Measurements from ENCODE around the gene IL18. TPM values are rescaled to one million over a fixed set of nuclear protein-coding genes. Genes with fewer than 3 reads are reported as not detected.

Gene IL18
- polyA plus RNA-seq, 1 donor from 2014 or later: not detected

GRCh38 chr11:112103446-112103845 lies 60.4 kb downstream of the IL18 start:
- Histone ChIP-seq H3K9me2 (ENCODE audit: insufficient read depth, low read length) (no peaks in the 10 kb centered on the region), H3F3A (ENCODE audit: insufficient read depth, low read length, poor library complexity, severe bottlenecking) (no peaks in the 10 kb centered on the region), H2AFZ (ENCODE audit: low read depth, low read length) (no peak overlapping the region), H3K36me3 (ENCODE audit: insufficient read depth, low read length) (no peaks in the 10 kb centered on the region), H4K20me1 (ENCODE audit: insufficient read depth) (no peaks in the 10 kb centered on the region), H3K4me3 (ENCODE audit: low read length) (no peak overlapping the region), H3K27ac (ENCODE audit: low read length) (no peak overlapping the region), H3K79me2 (replicated peaks; ENCODE audit: insufficient read depth, low read length) (no peaks in the 10 kb centered on the region), H3K9me3 (ENCODE audit: low read length) (no peaks in the 10 kb centered on the region), H3K9ac (ENCODE audit: low read length) (no peak overlapping the region), H3K4me2 (ENCODE audit: low read length) (no peak overlapping the region), H3K27me3 (ENCODE audit: insufficient read depth, low read depth, low read length) (no peaks in the 10 kb centered on the region)
- TF ChIP-seq EP300 (conservative IDR thresholded peaks at IDR 0.05; ENCODE audit: poor library complexity, severe bottlenecking): no peak

DNA sequence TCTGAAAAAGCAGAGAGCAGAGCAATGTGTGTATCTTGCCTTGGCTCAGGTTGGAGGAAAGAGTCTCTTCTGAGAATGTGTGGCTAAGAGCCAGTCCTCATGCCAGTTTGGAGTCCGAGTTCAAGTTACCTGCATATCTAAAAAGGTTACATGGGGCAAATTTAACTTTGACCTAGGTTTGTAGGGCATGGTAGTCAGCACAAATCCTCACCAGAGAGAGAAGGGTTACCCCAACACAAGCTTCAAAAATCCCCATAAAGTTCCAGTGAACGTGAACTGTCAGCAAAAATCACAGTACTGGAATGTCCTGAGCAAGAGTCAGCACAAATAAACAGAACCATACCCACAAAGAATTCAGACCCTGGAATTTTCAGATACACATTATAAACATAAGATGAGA lies 63.4 kb downstream of the IL18 start:
- Histone ChIP-seq H3K27me3 (ENCODE audit: insufficient read depth, low read depth, low read length) (no peaks in the 10 kb centered on the region), H3K36me3 (ENCODE audit: insufficient read depth, low read length) (no peaks in the 10 kb centered on the region), H3K27ac (ENCODE audit: low read length) (no peak overlapping the region), H3K9ac (ENCODE audit: low read length) (no peak overlapping the region), H2AFZ (ENCODE audit: low read depth, low read length) (no peak overlapping the region), H3F3A (ENCODE audit: insufficient read depth, low read length, poor library complexity, severe bottlenecking) (no peaks in the 10 kb centered on the region), H3K9me3 (ENCODE audit: low read length) (no peaks in the 10 kb centered on the region), H3K9me2 (ENCODE audit: insufficient read depth, low read length) (no peaks in the 10 kb centered on the region), H3K4me2 (ENCODE audit: low read length) (no peak overlapping the region), H3K79me2 (replicated peaks; ENCODE audit: insufficient read depth, low read length) (no peaks in the 10 kb centered on the region), H4K20me1 (ENCODE audit: insufficient read depth) (no peaks in the 10 kb centered on the region), H3K4me3 (ENCODE audit: low read length) (no peak overlapping the region)
- no peak for TF ChIP-seq EZH2 (IDR thresholded peaks at IDR 0.05; ENCODE audit: borderline replicate concordance, insufficient read depth, low read length, poor library complexity, severe bottlenecking)
- no peak for TF ChIP-seq MXI1 (conservative IDR thresholded peaks at IDR 0.05; ENCODE audit: poor library complexity, severe bottlenecking)
- no peak for TF ChIP-seq RAD21 (conservative IDR thresholded peaks at IDR 0.05)
- no peak for TF ChIP-seq TAF1 (IDR thresholded peaks at IDR 0.05; ENCODE audit: low read depth)
- TF ChIP-seq POLR2AphosphoS5 (IDR thresholded peaks at IDR 0.05): no peak
- no peak for TF ChIP-seq EP300 (conservative IDR thresholded peaks at IDR 0.05; ENCODE audit: poor library complexity, severe bottlenecking)
- no peak for TF ChIP-seq SMC3 (conservative IDR thresholded peaks at IDR 0.05; ENCODE audit: poor library complexity)
- TF ChIP-seq, protein P1, sequence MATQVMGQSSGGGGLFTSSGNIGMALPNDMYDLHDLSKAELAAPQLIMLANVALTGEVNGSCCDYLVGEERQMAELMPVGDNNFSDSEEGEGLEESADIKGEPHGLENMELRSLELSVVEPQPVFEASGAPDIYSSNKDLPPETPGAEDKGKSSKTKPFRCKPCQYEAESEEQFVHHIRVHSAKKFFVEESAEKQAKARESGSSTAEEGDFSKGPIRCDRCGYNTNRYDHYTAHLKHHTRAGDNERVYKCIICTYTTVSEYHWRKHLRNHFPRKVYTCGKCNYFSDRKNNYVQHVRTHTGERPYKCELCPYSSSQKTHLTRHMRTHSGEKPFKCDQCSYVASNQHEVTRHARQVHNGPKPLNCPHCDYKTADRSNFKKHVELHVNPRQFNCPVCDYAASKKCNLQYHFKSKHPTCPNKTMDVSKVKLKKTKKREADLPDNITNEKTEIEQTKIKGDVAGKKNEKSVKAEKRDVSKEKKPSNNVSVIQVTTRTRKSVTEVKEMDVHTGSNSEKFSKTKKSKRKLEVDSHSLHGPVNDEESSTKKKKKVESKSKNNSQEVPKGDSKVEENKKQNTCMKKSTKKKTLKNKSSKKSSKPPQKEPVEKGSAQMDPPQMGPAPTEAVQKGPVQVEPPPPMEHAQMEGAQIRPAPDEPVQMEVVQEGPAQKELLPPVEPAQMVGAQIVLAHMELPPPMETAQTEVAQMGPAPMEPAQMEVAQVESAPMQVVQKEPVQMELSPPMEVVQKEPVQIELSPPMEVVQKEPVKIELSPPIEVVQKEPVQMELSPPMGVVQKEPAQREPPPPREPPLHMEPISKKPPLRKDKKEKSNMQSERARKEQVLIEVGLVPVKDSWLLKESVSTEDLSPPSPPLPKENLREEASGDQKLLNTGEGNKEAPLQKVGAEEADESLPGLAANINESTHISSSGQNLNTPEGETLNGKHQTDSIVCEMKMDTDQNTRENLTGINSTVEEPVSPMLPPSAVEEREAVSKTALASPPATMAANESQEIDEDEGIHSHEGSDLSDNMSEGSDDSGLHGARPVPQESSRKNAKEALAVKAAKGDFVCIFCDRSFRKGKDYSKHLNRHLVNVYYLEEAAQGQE (IDR thresholded peaks at IDR 0.05; ENCODE audit: borderline replicate concordance): no peak
- TF ChIP-seq CTCF (IDR thresholded peaks at IDR 0.05; ENCODE audit: poor library complexity, severe bottlenecking): no peak
